Activated naive CD4-positive, alpha-beta T cell treated with Interleukin-2 at 50 U/mL for 16 hours (primary cell): ENCODE results near the gene CIT.
"Not testable (repeated sequence)": the region's sequence is repeated elsewhere in the genome, so short reads cannot be mapped to it uniquely, and the experiment has no call there.

Source experiments
- DNase-seq: peaks from one replicate; pipeline ENCODE4 v3.0.0-alpha.2; 2020

CIT gene

GRCh38 chr12:119876761-119877638 lies at the start of gene CIT:
CIT (minus strand) TSS chr12:119877320; CDS start chr12:119876168, 1,152 bp downstream.
- peak; percentile 87 for DNase-seq

- no peak for DNase-seq
Observed at GRCh38 chr12:119925269-119925668, 48.1 kb upstream of the CIT start.

- DNase-seq: no peak
Observed at GRCh38 chr12:119920064-119920463, 42.9 kb upstream of the CIT start.

- DNase-seq: no peak
Observed at GRCh38 chr12:119915894-119916510, 38.9 kb upstream of the CIT start.

GRCh38 chr12:119914666-119915065 lies 37.5 kb upstream of the CIT start:
- DNase-seq: no peak

GRCh38 chr12:119913536-119914330 lies 36.6 kb upstream of the CIT start:
- DNase-seq: no peak

GRCh38 chr12:119911182-119911581 lies 34.1 kb upstream of the CIT start:
- DNase-seq: no peak

- DNase-seq: no peak
Observed at GRCh38 chr12:119910586-119910985, 33.5 kb upstream of the CIT start.

- DNase-seq: peak; percentile 78
Observed at GRCh38 chr12:119902084-119902509, 25.0 kb upstream of the CIT start.

GRCh38 chr12:119901670-119902069 lies 24.6 kb upstream of the CIT start:
- no peak for DNase-seq

GRCh38 chr12:119894916-119895315 lies 17.8 kb upstream of the CIT start:
- no peak for DNase-seq

GRCh38 chr12:119892611-119893010 lies 15.5 kb upstream of the CIT start:
- DNase-seq: not testable (repeated sequence)

GRCh38 chr12:119885549-119885948 lies 8.4 kb upstream of the CIT start:
- no peak for DNase-seq

GRCh38 chr12:119883791-119884190 lies 6.7 kb upstream of the CIT start:
- not testable (repeated sequence) for DNase-seq

GRCh38 chr12:119883237-119883636 lies 6.1 kb upstream of the CIT start:
- no peak for DNase-seq

- DNase-seq: no peak
Observed at GRCh38 chr12:119877639-119877948, 474 bp upstream of the CIT start.

- DNase-seq: no peak
Observed at GRCh38 chr12:119870457-119870856, 6.7 kb downstream of the CIT start.

- DNase-seq: no peak
Observed at GRCh38 chr12:119869720-119870119, 7.4 kb downstream of the CIT start.

GRCh38 chr12:119868992-119869391 lies 8.1 kb downstream of the CIT start:
- no peak for DNase-seq

GRCh38 chr12:119864591-119864990 lies 12.5 kb downstream of the CIT start:
- DNase-seq: no peak

GRCh38 chr12:119859241-119859640 lies 17.9 kb downstream of the CIT start:
- no peak for DNase-seq

GRCh38 chr12:119857041-119857591 lies 20.0 kb downstream of the CIT start:
- DNase-seq: no peak

- DNase-seq: no peak
Observed at GRCh38 chr12:119850330-119850729, 26.8 kb downstream of the CIT start.
